AG09309 (cell line): ENCODE measurements around the gene MT1B.
"Not testable (repeated sequence)": the region's sequence is repeated elsewhere in the genome, so short reads cannot be mapped to it uniquely, and the experiment has no call there.

Experiments
- DNase-seq: peaks from one replicate; pipeline ENCODE4 v3.0.0-alpha.2; 2010; ENCODE audit warnings: low read depth
- H3K4me3 ChIP-seq: 2 replicates; pipeline ENCODE4 v1.5.1; 2011; ENCODE audit warnings: mild to moderate bottlenecking, low read depth, low read length, moderate library complexity; ENCODE audit not compliant: control insufficient read depth
- CTCF ChIP-seq: IDR thresholded peaks from 2 replicates; pipeline ENCODE4 v1.5.1; 2011; ENCODE audit warnings: mild to moderate bottlenecking, low read depth, low read length, inconsistent platforms; ENCODE audit not compliant: insufficient read depth, control insufficient read depth; ENCODE audit errors: missing control alignments

The MT1B gene

GRCh38 chr16:56652600-56652999 lies 914 bp downstream of the MT1B start:
- DNase-seq: no peak
- TF ChIP-seq CTCF: no peak
- no peak overlapping the region for H3K4me3 ChIP-seq

GRCh38 chr16:56653218-56653617 lies 1.5 kb downstream of the MT1B start:
- H3K4me3 ChIP-seq: no peak overlapping the region
- DNase-seq: no peak
- TF ChIP-seq CTCF: no peak

- peak within 1 kb of the TSS; percentile 34 for H3K4me3 ChIP-seq
- no peak for DNase-seq
- TF ChIP-seq CTCF: no peak
Observed at GRCh38 chr16:56657555-56658326, 6.1 kb downstream of the MT1B start, which contains the start of gene MT1F. Gene MT1F, plus strand, starts transcription at chr16:56657959. Its CDS starts 100 bp downstream, at chr16:56658059.

DNA sequence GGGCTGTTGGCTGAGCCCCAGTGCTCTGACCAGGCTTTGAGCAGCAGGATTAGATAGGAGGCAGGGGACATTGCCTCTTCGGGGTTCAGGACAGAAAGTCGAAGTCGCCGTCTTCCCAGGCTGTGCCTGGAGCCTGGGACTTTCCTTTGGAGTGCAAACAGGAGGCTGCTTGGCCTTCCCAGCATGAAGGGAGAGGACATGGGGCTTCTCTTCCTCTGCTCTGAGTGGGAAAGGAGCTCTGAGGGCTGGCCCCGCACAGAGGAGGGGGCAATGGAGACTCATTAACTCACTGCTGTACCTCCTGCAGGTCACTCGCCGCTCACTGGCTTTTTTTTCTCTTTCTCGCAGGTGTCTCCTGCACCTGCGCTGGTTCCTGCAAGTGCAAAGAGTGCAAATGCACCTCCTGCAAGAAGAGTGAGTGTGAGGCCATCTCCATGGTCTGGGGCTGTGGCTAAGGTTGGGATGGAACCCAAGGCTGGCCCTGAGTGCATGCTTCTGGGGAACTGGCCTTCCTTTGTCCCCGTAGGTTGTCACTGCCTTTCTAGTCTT lies 6.7 kb downstream of the MT1B start:
- no peak overlapping the region for H3K4me3 ChIP-seq
- no peak for DNase-seq
- TF ChIP-seq CTCF: no peak

DNA sequence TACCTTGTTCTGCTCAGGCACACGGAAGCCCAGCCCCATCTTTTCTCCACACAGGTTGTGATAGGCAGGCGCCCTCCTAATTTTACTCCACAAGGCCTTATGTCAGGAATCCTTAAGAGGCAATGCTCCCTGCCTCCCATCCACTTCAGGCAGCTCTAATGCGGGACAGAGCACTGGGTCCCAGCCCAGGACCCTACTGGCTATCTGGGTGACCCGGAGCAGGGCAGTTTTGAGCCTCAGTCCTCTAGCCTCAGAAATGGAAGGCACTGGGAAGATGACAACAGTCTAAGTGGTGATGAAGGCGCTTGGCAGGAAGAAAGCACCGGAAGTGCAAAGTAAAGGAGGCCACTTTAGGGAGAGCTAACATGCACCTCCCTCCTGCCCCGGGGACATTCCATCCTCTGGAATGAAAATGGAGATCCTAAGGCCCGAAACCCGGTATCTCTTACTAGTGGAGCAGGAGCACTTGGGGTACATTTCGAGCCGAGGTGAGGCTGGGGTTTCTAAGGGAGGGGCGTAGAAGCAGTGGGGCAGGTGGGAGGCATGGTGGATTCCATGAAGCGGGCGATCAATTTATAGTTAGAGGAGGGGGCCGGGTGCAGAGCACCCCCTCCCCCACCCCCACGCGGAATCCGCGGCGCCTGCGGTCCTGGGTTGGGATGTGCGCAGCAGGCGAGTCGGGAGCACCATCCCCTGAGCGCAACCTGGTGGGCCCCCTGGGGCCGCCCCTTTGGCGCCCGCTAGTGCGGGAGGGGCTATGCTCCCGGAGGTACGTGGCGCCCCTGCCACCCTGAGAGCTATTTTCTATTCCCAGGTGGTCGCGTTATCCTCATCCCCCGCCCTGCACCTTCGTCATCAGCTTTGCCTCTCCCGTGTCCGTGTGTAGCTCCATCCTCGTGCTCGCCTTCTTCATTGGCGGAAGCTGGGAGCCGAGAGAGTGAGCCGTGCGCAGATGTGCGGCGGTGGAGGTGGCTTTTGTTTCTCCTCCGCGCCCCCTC lies 11.0 kb downstream of the MT1B start:
- no peak for TF ChIP-seq CTCF
- peak overlapping the region; percentile 6; the same call in 1 of the 2 replicates for H3K4me3 ChIP-seq
- DNase-seq: no peak

DNA sequence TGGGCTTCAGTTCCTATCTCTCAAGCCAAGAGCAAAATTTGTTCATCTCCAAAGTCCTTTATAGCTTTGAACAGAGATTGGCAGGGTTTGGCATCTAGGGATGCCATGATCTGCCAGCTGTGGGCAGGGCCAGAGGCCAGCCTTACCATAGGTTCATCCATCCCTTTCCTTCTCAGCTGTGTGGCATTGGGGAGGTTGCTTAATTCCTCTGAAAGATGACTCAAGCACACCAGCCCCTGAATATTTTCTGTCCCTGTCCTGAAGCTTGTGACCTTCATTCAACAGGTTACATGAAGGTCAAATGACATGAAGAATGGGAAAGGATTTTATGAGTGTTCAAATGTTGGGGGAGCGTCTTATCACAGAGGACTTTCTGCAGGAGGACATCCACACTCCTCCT lies 12.8 kb downstream of the MT1B start:
- H3K4me3 ChIP-seq: no peak overlapping the region
- no peak for DNase-seq
- TF ChIP-seq CTCF: no peak

GRCh38 chr16:56665286-56666261 lies 13.9 kb downstream of the MT1B start:
- not testable (repeated sequence) for H3K4me3 ChIP-seq, DNase-seq
